GM06990 (cell line): ENCODE results near the gene BACH2.
A peak's percentile ranks its signal among the peaks of the same experiment; 100 is the strongest.

Source experiments
- DNase-seq: peaks from one replicate; pipeline ENCODE4 v3.0.0-alpha.2; 2011; ENCODE audit not compliant: insufficient read length; ENCODE audit errors: extremely low read depth
- H3K27me3 ChIP-seq: replicated peaks from 2 replicates; pipeline ENCODE4 v1.6.0; 2011; ENCODE audit warnings: low read length; ENCODE audit not compliant: control insufficient read depth, insufficient read depth
- H3K36me3 ChIP-seq: 2 replicates; pipeline ENCODE4 v1.5.1; 2011; ENCODE audit warnings: low read length; ENCODE audit not compliant: control insufficient read depth, insufficient read depth
- H3K4me3 ChIP-seq: replicated peaks from 2 replicates; pipeline ENCODE4 v1.5.1; 2011; ENCODE audit warnings: low read depth, mild to moderate bottlenecking, control low read depth, low read length
- CTCF ChIP-seq: IDR thresholded peaks from 2 replicates; pipeline ENCODE4 v1.5.1; 2011; ENCODE audit warnings: low read length, control low read depth, mild to moderate bottlenecking, inconsistent platforms; ENCODE audit not compliant: insufficient read depth, poor library complexity, severe bottlenecking

Gene BACH2

GRCh38 chr6:90294614-90294988, 2.0 kb downstream of the BACH2 start:
- H3K27me3 ChIP-seq, result peaks cover 4% of the 10 kb centered on the region
- no peaks in the 10 kb centered on the region for H3K36me3 ChIP-seq
- H3K4me3 ChIP-seq, result peak overlapping the region; percentile 50
- TF ChIP-seq CTCF, result no peak
- DNase-seq, result no peak

- Histone ChIP-seq H3K27me3 (peaks cover 4% of the 10 kb centered on the region), H3K36me3 (no peaks in the 10 kb centered on the region), H3K4me3 (no peak overlapping the region)
- no peak for DNase-seq
- no peak for TF ChIP-seq CTCF
These were observed 2.6 kb downstream of the BACH2 start for GRCh38 chr6:90294008-90294511.

GRCh38 chr6:90293319-90293953, 3.2 kb downstream of the BACH2 start:
- no peak for DNase-seq
- H3K36me3 ChIP-seq, result no peaks in the 10 kb centered on the region
- no peak for TF ChIP-seq CTCF
- H3K4me3 ChIP-seq, result no peak overlapping the region
- peaks cover 4% of the 10 kb centered on the region for H3K27me3 ChIP-seq

- no peak for DNase-seq
These were observed 5.1 kb downstream of the BACH2 start for GRCh38 chr6:90291565-90291964.

GRCh38 chr6:90290811-90291420, 5.7 kb downstream of the BACH2 start:
- Histone ChIP-seq H3K27me3 (peaks cover 4% of the 10 kb centered on the region), H3K36me3 (no peaks in the 10 kb centered on the region), H3K4me3 (no peak overlapping the region)
- no peak for DNase-seq
- TF ChIP-seq CTCF, result no peak

More at GRCh38 chr6:90291565-90291964, 5.1 kb downstream of the BACH2 start:
- H3K36me3 ChIP-seq, result no peaks in the 10 kb centered on the region
- no peak overlapping the region for H3K4me3 ChIP-seq
- H3K27me3 ChIP-seq, result peaks cover 4% of the 10 kb centered on the region
- no peak for TF ChIP-seq CTCF

GRCh38 chr6:90289902-90290301, 6.7 kb downstream of the BACH2 start:
- DNase-seq, result no peak
- no peaks in the 10 kb centered on the region for H3K36me3 ChIP-seq

More at GRCh38 chr6:90289902-90290301, 6.7 kb downstream of the BACH2 start:
- no peak overlapping the region for H3K4me3 ChIP-seq
- peaks cover 4% of the 10 kb centered on the region for H3K27me3 ChIP-seq
- no peak for TF ChIP-seq CTCF
